Measurements from ENCODE around the gene CHN1.

CHN1 gene

GRCh38 chr2:174981331-174981730 lies 23.9 kb downstream of the CHN1 start:
- no peak for ATAC-seq (ENCODE audit: low read depth)
- Histone ChIP-seq H3K27me3 (ENCODE audit: insufficient read depth, poor library complexity, severe bottlenecking) (no peaks in the 10 kb centered on the region), H3K36me3 (ENCODE audit: low read depth) (no peaks in the 10 kb centered on the region), H3K4me3 (ENCODE audit: severe bottlenecking) (no peak overlapping the region), H3K27ac (ENCODE audit: poor library complexity, severe bottlenecking) (no peak overlapping the region), H3K4me1 (ENCODE audit: insufficient read depth, poor library complexity, severe bottlenecking) (no peaks in the 10 kb centered on the region), H3K9me3 (ENCODE audit: severe bottlenecking) (no peaks in the 10 kb centered on the region)
- no peak for DNase-seq (ENCODE audit: low spot score)
- TF ChIP-seq CTCF (IDR thresholded peaks at IDR 0.05; ENCODE audit: poor library complexity, severe bottlenecking), result no peak

- Histone ChIP-seq H3K4me1 (ENCODE audit: insufficient read depth, poor library complexity, severe bottlenecking) (no peaks in the 10 kb centered on the region), H3K9me3 (ENCODE audit: severe bottlenecking) (no peaks in the 10 kb centered on the region), H3K27ac (ENCODE audit: poor library complexity, severe bottlenecking) (no peak overlapping the region), H3K36me3 (ENCODE audit: low read depth) (no peaks in the 10 kb centered on the region), H3K27me3 (ENCODE audit: insufficient read depth, poor library complexity, severe bottlenecking) (no peaks in the 10 kb centered on the region), H3K4me3 (ENCODE audit: severe bottlenecking) (no peak overlapping the region)
- TF ChIP-seq CTCF (IDR thresholded peaks at IDR 0.05; ENCODE audit: poor library complexity, severe bottlenecking), result no peak
- ATAC-seq (ENCODE audit: low read depth), result no peak
- DNase-seq (ENCODE audit: low spot score), result no peak
Observed at GRCh38 chr2:174979996-174980395, 25.2 kb downstream of the CHN1 start.

GRCh38 chr2:174977364-174977763 lies 27.8 kb downstream of the CHN1 start:
- H3K27me3 ChIP-seq (ENCODE audit: insufficient read depth, poor library complexity, severe bottlenecking), result no peaks in the 10 kb centered on the region
- no peak for TF ChIP-seq CTCF (IDR thresholded peaks at IDR 0.05; ENCODE audit: poor library complexity, severe bottlenecking)
- no peaks in the 10 kb centered on the region for H3K9me3 ChIP-seq (ENCODE audit: severe bottlenecking)
- no peaks in the 10 kb centered on the region for H3K36me3 ChIP-seq (ENCODE audit: low read depth)
- no peak for ATAC-seq (ENCODE audit: low read depth)
- H3K4me1 ChIP-seq (ENCODE audit: insufficient read depth, poor library complexity, severe bottlenecking), result peaks cover 9% of the 10 kb centered on the region
- no peak for DNase-seq (ENCODE audit: low spot score)
- H3K27ac ChIP-seq (ENCODE audit: poor library complexity, severe bottlenecking), result no peak overlapping the region
- H3K4me3 ChIP-seq (ENCODE audit: severe bottlenecking), result no peak overlapping the region

GRCh38 chr2:174974131-174974530 lies 31.1 kb downstream of the CHN1 start:
- TF ChIP-seq CTCF (IDR thresholded peaks at IDR 0.05; ENCODE audit: poor library complexity, severe bottlenecking), result no peak
- Histone ChIP-seq H3K4me1 (ENCODE audit: insufficient read depth, poor library complexity, severe bottlenecking) (peaks cover 17% of the 10 kb centered on the region), H3K36me3 (ENCODE audit: low read depth) (no peaks in the 10 kb centered on the region; the same call in 1 of the 2 replicates), H3K27ac (ENCODE audit: poor library complexity, severe bottlenecking) (peak overlapping the region; percentile 87), H3K27me3 (ENCODE audit: insufficient read depth, poor library complexity, severe bottlenecking) (no peaks in the 10 kb centered on the region), H3K9me3 (ENCODE audit: severe bottlenecking) (no peaks in the 10 kb centered on the region), H3K4me3 (ENCODE audit: severe bottlenecking) (no peak overlapping the region)
- ATAC-seq (ENCODE audit: low read depth), result no peak
- no peak for DNase-seq (ENCODE audit: low spot score)

GRCh38 chr2:174972924-174973323 lies 32.3 kb downstream of the CHN1 start:
- TF ChIP-seq CTCF (IDR thresholded peaks at IDR 0.05; ENCODE audit: poor library complexity, severe bottlenecking), result no peak
- Histone ChIP-seq H3K27ac (ENCODE audit: poor library complexity, severe bottlenecking) (peak overlapping the region; percentile 87), H3K36me3 (ENCODE audit: low read depth) (no peaks in the 10 kb centered on the region; the same call in 1 of the 2 replicates), H3K4me1 (ENCODE audit: insufficient read depth, poor library complexity, severe bottlenecking) (peaks cover 17% of the 10 kb centered on the region), H3K27me3 (ENCODE audit: insufficient read depth, poor library complexity, severe bottlenecking) (no peaks in the 10 kb centered on the region), H3K9me3 (ENCODE audit: severe bottlenecking) (no peaks in the 10 kb centered on the region), H3K4me3 (ENCODE audit: severe bottlenecking) (no peak overlapping the region)
- DNase-seq (ENCODE audit: low spot score) (no peak), ATAC-seq (ENCODE audit: low read depth) (peak; percentile 62)

All from RWPE2 (cell line).